GM18858 (cell line): Measurements from ENCODE around the gene GP9.
"Not testable (repeated sequence)": the region's sequence is repeated elsewhere in the genome, so short reads cannot be mapped to it uniquely, and the experiment has no call there.

Source experiments
- ATAC-seq: cut with Tn5 transposase; IDR thresholded peaks from one replicate; pipeline ENCODE4 v1.9.1; 2021; ENCODE audit not compliant: unreplicated experiment

Gene GP9

GRCh38 chr3:129069313-129070085 lies 8.9 kb downstream of the GP9 start:
- ATAC-seq, result not testable (repeated sequence)

- ATAC-seq, result no peak
Measured at GRCh38 chr3:129070086-129070885, 9.7 kb downstream of the GP9 start.

GRCh38 chr3:129077222-129077621 lies 16.6 kb downstream of the GP9 start:
- ATAC-seq, result no peak

GRCh38 chr3:129078510-129078909 lies 17.9 kb downstream of the GP9 start:
- no peak for ATAC-seq

GRCh38 chr3:129081503-129081902 lies 20.9 kb downstream of the GP9 start:
- no peak for ATAC-seq

- no peak for ATAC-seq
Measured at GRCh38 chr3:129082026-129082425, 21.4 kb downstream of the GP9 start.

GRCh38 chr3:129084501-129084900 lies 23.9 kb downstream of the GP9 start:
- no peak for ATAC-seq

GRCh38 chr3:129085165-129085715 lies 24.7 kb downstream of the GP9 start:
- no peak for ATAC-seq

GRCh38 chr3:129085818-129086217 lies 25.2 kb downstream of the GP9 start:
- no peak for ATAC-seq

GRCh38 chr3:129087138-129087702 lies 26.6 kb downstream of the GP9 start:
- no peak for ATAC-seq

GRCh38 chr3:129087904-129088303 lies 27.3 kb downstream of the GP9 start:
- ATAC-seq, result not testable (repeated sequence)

- not testable (repeated sequence) for ATAC-seq
Measured at GRCh38 chr3:129088312-129088711, 27.7 kb downstream of the GP9 start.

- ATAC-seq, result no peak
Measured at GRCh38 chr3:129095285-129095684, 34.7 kb downstream of the GP9 start.

- no peak for ATAC-seq
Measured at GRCh38 chr3:129100274-129100673, 39.7 kb downstream of the GP9 start.

GRCh38 chr3:129101370-129102138 lies 41.0 kb downstream of the GP9 start:
- no peak for ATAC-seq

GRCh38 chr3:129103296-129103695 lies 42.7 kb downstream of the GP9 start:
- no peak for ATAC-seq

GRCh38 chr3:129104051-129104450 lies 43.5 kb downstream of the GP9 start:
- no peak for ATAC-seq

GRCh38 chr3:129104498-129105079 lies 44.0 kb downstream of the GP9 start:
- no peak for ATAC-seq

- ATAC-seq, result no peak
Measured at GRCh38 chr3:129105862-129106261, 45.3 kb downstream of the GP9 start.

- ATAC-seq, result no peak
Measured at GRCh38 chr3:129106320-129106719, 45.7 kb downstream of the GP9 start.
